ENCODE data around the gene FAM120A.

Gene FAM120A

GRCh38 chr9:93525476-93525875 lies 74.0 kb downstream of the FAM120A start:
- Histone ChIP-seq H3K27ac (ENCODE audit: poor library complexity, severe bottlenecking) (no peak overlapping the region), H3K4me1 (ENCODE audit: insufficient read depth, poor library complexity, severe bottlenecking) (no peaks in the 10 kb centered on the region), H3K4me3 (ENCODE audit: severe bottlenecking) (no peak overlapping the region), H3K36me3 (ENCODE audit: low read depth) (peaks cover 84% of the 10 kb centered on the region), H3K9me3 (ENCODE audit: severe bottlenecking) (no peaks in the 10 kb centered on the region), H3K27me3 (ENCODE audit: insufficient read depth, poor library complexity, severe bottlenecking) (no peaks in the 10 kb centered on the region)
- no peak for TF ChIP-seq CTCF (IDR thresholded peaks at IDR 0.05; ENCODE audit: poor library complexity, severe bottlenecking)
- no peak for DNase-seq (ENCODE audit: low spot score)
- no peak for ATAC-seq (ENCODE audit: low read depth)

- no peak overlapping the region for H3K27ac ChIP-seq (ENCODE audit: poor library complexity, severe bottlenecking)
- TF ChIP-seq CTCF (IDR thresholded peaks at IDR 0.05; ENCODE audit: poor library complexity, severe bottlenecking) = no peak
- H3K9me3 ChIP-seq (ENCODE audit: severe bottlenecking) = no peaks in the 10 kb centered on the region
- no peaks in the 10 kb centered on the region for H3K27me3 ChIP-seq (ENCODE audit: insufficient read depth, poor library complexity, severe bottlenecking)
- H3K4me3 ChIP-seq (ENCODE audit: severe bottlenecking) = no peak overlapping the region
- DNase-seq (ENCODE audit: low spot score) (no peak), ATAC-seq (ENCODE audit: low read depth) (no peak)
- no peaks in the 10 kb centered on the region for H3K4me1 ChIP-seq (ENCODE audit: insufficient read depth, poor library complexity, severe bottlenecking)
- H3K36me3 ChIP-seq (ENCODE audit: low read depth) = peaks cover 78% of the 10 kb centered on the region
These were observed 79.9 kb downstream of the FAM120A start for GRCh38 chr9:93531374-93531773.

- H3K27me3 ChIP-seq (ENCODE audit: insufficient read depth, poor library complexity, severe bottlenecking) = no peaks in the 10 kb centered on the region
- H3K27ac ChIP-seq (ENCODE audit: poor library complexity, severe bottlenecking) = no peak overlapping the region
- H3K4me1 ChIP-seq (ENCODE audit: insufficient read depth, poor library complexity, severe bottlenecking) = no peaks in the 10 kb centered on the region
- no peak for TF ChIP-seq CTCF (IDR thresholded peaks at IDR 0.05; ENCODE audit: poor library complexity, severe bottlenecking)
- H3K9me3 ChIP-seq (ENCODE audit: severe bottlenecking) = no peaks in the 10 kb centered on the region
- peaks cover 78% of the 10 kb centered on the region for H3K36me3 ChIP-seq (ENCODE audit: low read depth)
- DNase-seq (ENCODE audit: low spot score) (no peak), ATAC-seq (ENCODE audit: low read depth) (no peak)
- no peak overlapping the region for H3K4me3 ChIP-seq (ENCODE audit: severe bottlenecking)
These were observed 80.7 kb downstream of the FAM120A start for GRCh38 chr9:93532141-93532540.

- TF ChIP-seq CTCF (IDR thresholded peaks at IDR 0.05; ENCODE audit: poor library complexity, severe bottlenecking) = no peak
- H3K9me3 ChIP-seq (ENCODE audit: severe bottlenecking) = no peaks in the 10 kb centered on the region
- H3K4me1 ChIP-seq (ENCODE audit: insufficient read depth, poor library complexity, severe bottlenecking) = no peaks in the 10 kb centered on the region
- H3K36me3 ChIP-seq (ENCODE audit: low read depth) = peaks cover 77% of the 10 kb centered on the region
- no peak overlapping the region for H3K27ac ChIP-seq (ENCODE audit: poor library complexity, severe bottlenecking)
- no peak for DNase-seq (ENCODE audit: low spot score)
- no peak for ATAC-seq (ENCODE audit: low read depth)
- no peak overlapping the region for H3K4me3 ChIP-seq (ENCODE audit: severe bottlenecking)
- H3K27me3 ChIP-seq (ENCODE audit: insufficient read depth, poor library complexity, severe bottlenecking) = no peaks in the 10 kb centered on the region
These were observed 82.4 kb downstream of the FAM120A start for GRCh38 chr9:93533863-93534262.

- H3K9me3 ChIP-seq (ENCODE audit: severe bottlenecking) = no peaks in the 10 kb centered on the region
- no peak for TF ChIP-seq CTCF (IDR thresholded peaks at IDR 0.05; ENCODE audit: poor library complexity, severe bottlenecking)
- H3K27ac ChIP-seq (ENCODE audit: poor library complexity, severe bottlenecking) = no peak overlapping the region
- peaks cover 70% of the 10 kb centered on the region for H3K36me3 ChIP-seq (ENCODE audit: low read depth)
- no peak overlapping the region for H3K4me3 ChIP-seq (ENCODE audit: severe bottlenecking)
- no peaks in the 10 kb centered on the region for H3K4me1 ChIP-seq (ENCODE audit: insufficient read depth, poor library complexity, severe bottlenecking)
- no peaks in the 10 kb centered on the region for H3K27me3 ChIP-seq (ENCODE audit: insufficient read depth, poor library complexity, severe bottlenecking)
- no peak for DNase-seq (ENCODE audit: low spot score)
- ATAC-seq (ENCODE audit: low read depth) = no peak
These were observed 84.7 kb downstream of the FAM120A start for GRCh38 chr9:93536167-93536566.

Measured in RWPE2 (cell line).